GM21381 (cell line): Measurements from ENCODE around the gene SRRM4.

Source experiments
- ATAC-seq: cut with Tn5 transposase; IDR thresholded peaks from one replicate; pipeline ENCODE4 v1.9.1; 2021; ENCODE audit warnings: mild to moderate bottlenecking, moderate library complexity; ENCODE audit not compliant: unreplicated experiment

SRRM4 gene

GRCh38 chr12:119183942-119184695 is 202.8 kb downstream of the SRRM4 start:
- ATAC-seq = no peak

DNA sequence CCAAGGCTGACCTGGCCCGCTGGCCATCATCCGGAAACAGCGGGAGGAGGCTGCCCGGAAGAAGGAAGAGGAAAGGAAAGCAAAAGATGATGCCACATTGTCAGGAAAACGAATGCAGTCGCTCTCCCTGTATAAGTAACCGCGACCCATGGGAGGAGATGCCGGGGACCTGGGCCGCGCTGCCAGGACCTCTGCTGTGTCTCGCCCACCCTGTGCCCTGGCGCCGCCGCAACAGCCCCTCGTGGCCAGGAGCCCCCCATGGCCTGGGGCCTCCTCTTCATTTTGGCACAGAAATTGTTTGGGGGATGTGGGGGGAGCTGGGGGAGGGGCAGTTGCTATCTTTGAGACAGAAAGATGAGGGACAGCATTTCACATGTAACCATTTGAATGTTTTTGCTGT is 213.9 kb downstream of the SRRM4 start:
- no peak for ATAC-seq

GRCh38 chr12:119198440-119198839 is 217.1 kb downstream of the SRRM4 start:
- ATAC-seq = no peak

DNA sequence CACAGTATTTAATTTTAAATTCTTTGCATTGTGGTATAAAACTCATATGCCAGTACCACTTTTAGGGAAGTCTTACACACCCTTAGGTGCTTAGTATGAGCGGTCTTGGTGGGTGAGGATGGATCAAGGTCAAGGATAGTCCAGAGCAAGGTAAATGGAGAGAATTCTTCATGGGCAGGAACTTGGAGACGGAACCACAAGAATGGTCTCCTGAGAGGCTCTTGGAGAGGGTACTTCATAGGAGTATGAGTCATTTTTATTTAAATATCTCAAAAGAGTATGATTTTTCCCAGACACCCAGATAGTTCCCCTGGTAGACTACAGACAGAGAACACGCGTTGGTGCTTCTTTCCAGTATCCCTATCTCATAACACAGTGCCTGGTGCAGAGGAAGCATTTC is 219.3 kb downstream of the SRRM4 start:
- no peak for ATAC-seq

DNA sequence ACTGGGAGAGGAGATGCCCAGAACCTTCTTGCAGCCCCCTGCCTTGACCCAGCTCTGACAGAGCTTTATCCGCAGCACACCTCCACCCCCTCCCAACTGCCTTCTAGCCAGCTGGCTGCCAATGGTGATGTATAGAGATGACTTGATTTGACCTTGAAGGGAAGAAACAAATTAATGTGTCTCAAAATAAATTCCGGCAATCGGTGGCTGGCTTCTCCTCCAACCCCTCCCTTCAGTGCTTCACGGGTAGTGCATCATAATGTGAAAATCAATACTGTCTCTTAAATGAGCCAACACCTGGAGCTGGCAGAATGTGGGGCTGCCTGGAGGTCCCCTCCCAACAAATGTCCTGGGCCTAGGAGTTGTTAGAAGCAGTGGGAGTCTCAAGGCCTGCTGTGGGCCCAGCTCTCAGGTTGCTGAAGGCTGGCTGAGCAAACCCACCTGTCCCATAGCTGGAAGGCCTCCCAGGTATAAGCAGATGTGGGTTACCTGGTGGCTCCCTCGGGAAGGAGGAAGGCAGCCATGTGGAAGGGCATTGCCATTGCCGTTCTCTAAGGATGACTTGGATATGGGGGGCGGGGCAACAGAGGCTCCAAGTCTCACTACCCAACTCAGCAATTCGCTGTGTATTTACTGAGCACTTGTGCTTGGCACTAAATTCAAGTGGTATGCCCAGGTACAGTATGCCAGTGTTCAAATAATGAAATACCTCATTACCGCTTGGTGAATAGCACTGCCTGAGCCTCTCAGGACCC is 220.6 kb downstream of the SRRM4 start:
- ATAC-seq = no peak

DNA sequence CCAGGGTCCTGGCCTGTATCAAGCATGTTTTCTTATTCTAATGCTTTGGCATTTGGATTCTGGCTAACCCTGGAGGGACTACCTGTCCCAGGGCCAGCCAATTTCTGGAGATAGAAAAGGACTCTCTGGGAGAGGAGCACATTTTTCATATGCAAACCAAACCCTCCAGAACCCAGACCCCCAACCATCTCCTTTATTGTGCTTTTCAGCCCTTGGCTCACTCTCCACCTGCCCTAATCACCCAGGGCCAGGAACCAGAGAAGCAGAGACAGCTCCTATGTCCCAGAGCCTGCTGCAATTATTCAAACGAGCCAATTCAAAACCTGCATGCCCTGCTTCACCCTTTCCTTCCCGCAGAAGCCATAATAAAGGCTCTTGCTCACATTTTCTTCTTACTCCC is 221.2 kb downstream of the SRRM4 start:
- ATAC-seq = no peak

GRCh38 chr12:119204131-119204530 is 222.8 kb downstream of the SRRM4 start:
- ATAC-seq = no peak

DNA sequence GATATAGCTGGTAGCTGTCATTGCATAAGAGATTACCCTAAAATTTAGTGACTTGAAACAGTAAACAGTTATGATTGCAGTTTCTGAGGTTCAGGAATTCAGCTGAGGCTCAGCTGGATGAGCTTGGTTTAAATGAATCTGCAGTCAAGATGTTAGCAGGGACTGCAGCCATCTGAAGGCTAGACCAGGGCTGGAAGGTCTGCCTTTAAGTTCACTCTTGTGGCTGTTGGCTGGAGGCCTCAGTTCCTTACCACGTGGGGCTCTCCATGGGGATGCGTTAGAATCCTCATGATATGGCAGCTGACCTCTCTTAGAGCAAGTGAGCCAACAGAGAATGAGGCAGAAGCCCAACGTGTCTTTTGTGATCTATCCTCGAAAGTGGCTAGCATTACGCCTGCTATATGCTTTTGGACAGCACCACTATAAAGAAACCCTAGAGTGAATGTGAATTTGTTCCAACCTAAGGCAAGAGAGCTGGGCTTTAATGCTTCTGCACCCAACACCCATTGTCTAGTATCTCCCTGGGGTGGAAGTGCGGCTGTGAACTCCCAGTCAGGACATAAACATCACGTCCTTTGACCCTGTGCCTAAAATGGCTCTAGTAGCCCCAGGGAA is 223.4 kb downstream of the SRRM4 start:
- no peak for ATAC-seq

- no peak for ATAC-seq
These were observed 225.2 kb downstream of the SRRM4 start for GRCh38 chr12:119206348-119207062.

DNA sequence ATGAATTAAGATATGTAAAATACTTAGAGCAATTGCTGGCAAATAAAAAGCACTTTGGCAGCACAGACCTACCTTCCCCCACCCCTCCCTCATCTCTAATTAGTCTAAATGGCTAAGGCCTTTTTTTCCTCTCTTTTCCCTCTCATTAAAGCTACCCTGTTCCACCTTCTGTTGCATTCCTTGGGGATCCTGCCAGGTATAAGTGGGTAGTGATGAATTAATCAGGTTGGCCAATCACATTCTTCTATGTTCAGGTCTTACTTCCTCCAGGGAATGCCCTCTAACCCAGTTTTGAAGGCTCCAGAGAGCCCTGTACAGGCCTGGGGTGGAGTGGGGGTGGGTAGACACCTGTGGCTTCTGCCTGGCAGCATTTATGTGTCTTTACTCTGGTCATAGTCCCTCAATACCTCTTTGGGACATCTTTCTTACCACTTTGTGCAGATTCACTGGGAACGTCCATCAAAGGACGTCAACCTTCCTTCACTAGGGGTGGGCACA is 225.8 kb downstream of the SRRM4 start:
- ATAC-seq = no peak

DNA sequence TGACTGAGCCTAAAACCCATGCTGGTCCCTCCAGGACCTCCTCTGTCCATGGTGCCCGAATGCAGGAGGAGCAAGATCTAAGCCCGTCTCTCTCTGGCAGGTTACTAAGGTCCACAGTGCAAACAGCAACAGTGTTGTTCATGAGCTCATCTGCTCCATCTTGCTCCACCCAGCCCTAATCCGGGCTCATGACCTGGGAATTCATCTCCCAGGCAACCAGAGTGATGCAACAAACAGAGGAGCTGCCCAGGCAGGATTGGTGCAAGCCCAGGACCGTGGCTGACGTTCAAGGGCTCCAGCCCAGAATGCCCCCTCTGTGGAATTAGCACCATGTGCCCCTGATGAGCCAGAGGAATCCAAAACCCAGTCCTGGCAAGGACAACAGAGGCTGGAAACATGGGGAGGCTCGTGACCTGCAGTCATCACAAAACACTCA is 227.3 kb downstream of the SRRM4 start:
- ATAC-seq = no peak

GRCh38 chr12:119211884-119212283 is 230.5 kb downstream of the SRRM4 start:
- no peak for ATAC-seq
